Measurements from ENCODE around the gene SPRR1A. TPM values are rescaled to one million over a fixed set of nuclear protein-coding genes. Genes with fewer than 3 reads are reported as not detected.

SPRR1A gene
- total RNA-seq, 1 donor from 2014 or later: not detected

DNA sequence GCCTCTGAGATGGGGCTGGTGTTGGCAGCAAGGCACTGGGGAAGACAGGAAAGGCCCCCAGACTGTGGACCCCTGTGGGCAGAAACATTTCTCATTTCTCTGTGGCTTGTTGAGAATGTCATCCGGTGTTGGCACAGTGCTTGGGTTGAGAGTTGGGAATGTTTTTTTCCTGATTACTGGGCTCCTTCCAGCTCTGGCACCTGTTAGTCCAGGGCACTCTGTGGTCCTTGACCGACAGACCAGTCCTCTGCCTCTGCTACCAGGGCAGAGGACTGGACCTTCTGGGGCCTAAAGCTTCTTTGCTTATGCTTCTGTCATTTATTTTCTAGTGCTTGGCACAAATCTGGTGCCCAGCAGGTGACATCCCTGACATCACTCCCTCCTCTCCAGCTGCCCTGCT lies 41.7 kb upstream of the SPRR1A start:
- no peak overlapping the region for H2AFZ ChIP-seq (replicated peaks)
- no peaks in the 10 kb centered on the region for H3F3A ChIP-seq (ENCODE audit: low read depth)
- no peak overlapping the region for H3K9ac ChIP-seq
- Mint-ChIP-seq H3K9me3 (peaks cover 2% of the 10 kb centered on the region), H3K27ac (no peak overlapping the region), H3K27me3 (ENCODE audit: insufficient read depth, low read depth) (peaks cover 2% of the 10 kb centered on the region), H3K4me1 (no peaks in the 10 kb centered on the region), H3K4me3 (no peak overlapping the region), H3K36me3 (no peaks in the 10 kb centered on the region)
- H3K9me3 ChIP-seq (ENCODE audit: low read depth): peaks cover 2% of the 10 kb centered on the region
- no peak overlapping the region for H3K4me2 ChIP-seq
- no peak overlapping the region for H3K4me3 ChIP-seq
- H3K4me1 ChIP-seq: no peaks in the 10 kb centered on the region
- no peaks in the 10 kb centered on the region for H3K79me2 ChIP-seq (ENCODE audit: low read depth)
- DNase-seq (ENCODE audit: low spot score): no peak
- H3K27ac ChIP-seq: no peak overlapping the region
- no peak for TF ChIP-seq EZH2phosphoT487 (IDR thresholded peaks at IDR 0.05)
- TF ChIP-seq CTCF (IDR thresholded peaks at IDR 0.05): no peak
- TF ChIP-seq EZH2 (IDR thresholded peaks at IDR 0.05): no peak
- no peaks in the 10 kb centered on the region for H3K36me3 ChIP-seq
- no peaks in the 10 kb centered on the region for H4K20me1 ChIP-seq (ENCODE audit: low read depth)
- no peaks in the 10 kb centered on the region for H3K27me3 ChIP-seq

DNA sequence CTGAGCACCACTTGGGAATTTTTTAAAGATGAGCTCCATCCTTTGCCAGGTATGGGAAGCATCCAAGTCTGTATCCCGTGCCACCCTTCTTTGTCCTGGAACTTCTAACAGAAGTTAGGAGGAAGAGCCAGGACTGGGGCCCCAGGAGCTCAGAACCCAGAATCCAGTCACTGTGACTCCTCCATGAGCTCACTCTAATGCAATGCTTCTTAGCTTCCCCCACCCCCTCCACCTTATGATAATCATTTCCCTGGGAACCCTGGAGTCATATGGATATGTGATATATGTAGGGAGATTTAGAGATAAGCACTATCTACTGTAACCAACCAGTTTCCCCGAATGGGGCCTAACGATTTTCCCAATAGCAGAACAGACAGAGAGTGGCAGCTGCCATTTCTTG lies 37.6 kb upstream of the SPRR1A start:
- Histone ChIP-seq H3K9me3 (ENCODE audit: low read depth) (peaks cover 5% of the 10 kb centered on the region), H3K4me1 (no peaks in the 10 kb centered on the region), H3K36me3 (no peaks in the 10 kb centered on the region), H3K4me2 (no peak overlapping the region), H3K27ac (no peak overlapping the region), H4K20me1 (ENCODE audit: low read depth) (no peaks in the 10 kb centered on the region), H3K4me3 (no peak overlapping the region), H2AFZ (replicated peaks) (no peak overlapping the region), H3K9ac (no peak overlapping the region), H3K79me2 (ENCODE audit: low read depth) (no peaks in the 10 kb centered on the region), H3F3A (ENCODE audit: low read depth) (no peaks in the 10 kb centered on the region), H3K27me3 (no peaks in the 10 kb centered on the region)
- no peak overlapping the region for H3K27ac Mint-ChIP-seq
- DNase-seq (ENCODE audit: low spot score): no peak
- H3K9me3 Mint-ChIP-seq: peaks cover 5% of the 10 kb centered on the region
- peaks cover 2% of the 10 kb centered on the region for H3K27me3 Mint-ChIP-seq (ENCODE audit: insufficient read depth, low read depth)
- H3K4me3 Mint-ChIP-seq: no peak overlapping the region
- TF ChIP-seq EZH2 (IDR thresholded peaks at IDR 0.05) (no peak), EZH2phosphoT487 (IDR thresholded peaks at IDR 0.05) (no peak), CTCF (IDR thresholded peaks at IDR 0.05) (no peak)
- H3K4me1 Mint-ChIP-seq: no peaks in the 10 kb centered on the region
- H3K36me3 Mint-ChIP-seq: no peaks in the 10 kb centered on the region

DNA sequence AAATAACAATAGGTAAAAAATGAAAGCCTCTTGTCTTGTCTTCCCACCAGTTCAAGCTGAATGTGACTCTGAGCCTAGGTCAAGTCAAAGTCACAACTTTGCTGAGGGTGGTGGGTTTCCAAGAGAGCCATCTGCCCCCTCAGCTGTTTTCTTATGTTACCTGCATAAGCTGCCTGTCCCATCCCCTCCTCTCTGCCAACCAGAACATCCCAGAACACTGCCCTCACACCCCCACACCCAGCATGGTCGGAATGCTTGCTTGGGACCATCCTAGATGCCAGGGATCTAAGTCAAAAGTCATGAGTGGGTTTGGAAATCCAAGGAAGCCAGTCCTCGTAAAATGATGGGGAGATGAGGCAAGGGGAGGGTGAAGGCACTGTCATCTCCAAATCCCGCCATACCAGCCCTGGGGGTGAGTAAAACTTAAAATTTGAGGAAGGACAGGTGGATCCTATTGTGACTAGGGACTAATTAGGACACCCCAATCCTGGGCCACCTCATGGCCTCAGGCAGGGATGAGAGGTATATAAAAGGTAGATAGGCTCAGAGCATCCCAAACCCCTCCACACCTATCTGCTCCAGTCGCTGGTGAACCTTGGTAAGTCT lies 37.1 kb upstream of the SPRR1A start, which contains the start of gene SPRR5:
TSS of gene SPRR5 (plus strand) at position 556 of the 606 bp plus-strand sequence. CDS start 1,349 bp downstream, outside the sequence.
- Histone ChIP-seq H3K36me3 (no peaks in the 10 kb centered on the region), H2AFZ (replicated peaks) (no peak within 1 kb of the TSS)
- peaks cover 5% of the 10 kb centered on the region for H3K9me3 Mint-ChIP-seq

More for the DNA sequence above, 37.1 kb upstream of the SPRR1A start, which contains the start of gene SPRR5:
- Histone ChIP-seq H3K4me1 (no peaks in the 10 kb centered on the region), H3K4me2 (no peak within 1 kb of the TSS), H3K79me2 (ENCODE audit: low read depth) (no peaks in the 10 kb centered on the region), H4K20me1 (ENCODE audit: low read depth) (no peaks in the 10 kb centered on the region), H3K4me3 (no peak within 1 kb of the TSS), H3K27ac (no peak within 1 kb of the TSS), H3F3A (ENCODE audit: low read depth) (no peaks in the 10 kb centered on the region), H3K9ac (no peak within 1 kb of the TSS), H3K9me3 (ENCODE audit: low read depth) (peaks cover 6% of the 10 kb centered on the region), H3K27me3 (no peaks in the 10 kb centered on the region)
- Mint-ChIP-seq H3K27ac (no peak within 1 kb of the TSS), H3K36me3 (no peaks in the 10 kb centered on the region), H3K4me1 (no peaks in the 10 kb centered on the region), H3K27me3 (ENCODE audit: insufficient read depth, low read depth) (peaks cover 2% of the 10 kb centered on the region), H3K4me3 (no peak within 1 kb of the TSS)
- no peak for DNase-seq (ENCODE audit: low spot score)
- TF ChIP-seq EZH2phosphoT487 (IDR thresholded peaks at IDR 0.05) (no peak), CTCF (IDR thresholded peaks at IDR 0.05) (no peak), EZH2 (IDR thresholded peaks at IDR 0.05) (no peak)

All from neural progenitor cell (in vitro differentiated cells).